HG03565 (cell line): ENCODE measurements around the gene MZF1.

Experiments used
- ATAC-seq: cut with Tn5 transposase; IDR thresholded peaks from one replicate; pipeline ENCODE4 v1.9.1; 2021; ENCODE audit warnings: mild to moderate bottlenecking, moderate library complexity; ENCODE audit not compliant: unreplicated experiment

Gene MZF1

DNA sequence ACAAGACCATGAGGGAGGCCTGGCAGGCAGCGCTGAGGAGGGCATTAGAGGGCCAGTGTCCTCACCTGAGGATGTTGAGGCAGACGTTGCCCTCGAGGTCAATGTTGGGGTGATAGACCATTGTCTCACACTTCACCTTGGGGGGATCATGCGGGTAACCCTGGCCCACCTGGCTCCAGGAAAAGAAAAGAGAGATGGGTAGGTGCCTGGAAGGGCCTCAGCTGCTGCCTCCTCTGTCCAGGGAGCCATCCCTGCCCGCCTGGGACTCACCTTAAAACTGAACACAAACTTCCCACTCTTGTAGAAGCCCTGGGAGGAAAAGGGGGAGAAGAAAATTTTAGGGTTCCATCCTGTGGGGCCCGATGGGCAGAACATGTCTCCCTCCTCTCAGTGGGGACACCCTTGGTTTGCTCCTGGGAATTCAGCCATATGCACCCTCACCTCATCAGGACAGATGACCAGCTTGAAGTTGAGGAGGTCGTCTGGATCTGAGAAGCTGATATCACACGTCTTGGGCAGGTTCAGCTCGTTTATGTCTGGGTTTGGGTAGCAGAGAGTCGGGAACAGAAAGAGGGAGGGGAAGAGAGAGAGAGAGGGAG lies 16.4 kb downstream of the MZF1 start:
- ATAC-seq: no peak

DNA sequence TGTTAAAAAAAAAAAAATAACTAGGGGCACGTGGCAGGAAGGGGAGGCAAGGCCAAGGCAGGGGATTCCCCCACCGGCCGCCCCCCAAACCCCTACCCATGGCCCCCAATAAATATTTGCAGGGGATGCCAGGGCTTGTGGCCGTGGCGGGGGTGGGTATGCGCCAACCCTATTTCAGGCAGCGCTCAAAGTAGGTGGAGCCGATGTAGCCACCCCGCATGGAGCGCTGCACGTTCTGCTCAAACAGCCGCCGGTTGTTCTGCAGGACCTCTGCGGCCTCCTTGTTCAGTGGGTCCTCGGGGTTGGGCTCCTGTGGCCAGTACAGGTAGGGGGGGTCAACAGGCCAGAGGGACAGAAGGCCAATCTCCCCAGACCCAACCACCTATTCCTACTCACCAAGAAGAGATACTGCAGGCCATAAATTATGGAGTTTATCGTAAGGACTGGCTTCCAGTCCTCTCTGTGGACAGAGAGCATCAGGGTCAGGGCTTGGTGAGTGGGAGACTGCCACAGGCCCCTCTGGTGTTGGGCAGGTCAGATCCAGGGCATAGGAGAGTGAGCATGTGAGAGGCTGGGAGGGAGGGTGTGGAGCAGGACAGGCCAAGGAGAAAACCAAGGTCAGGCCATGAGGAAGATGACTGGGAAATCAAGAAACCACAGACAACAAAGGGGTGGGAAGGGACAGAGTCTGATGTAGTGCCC lies 17.1 kb downstream of the MZF1 start:
- no peak for ATAC-seq

DNA sequence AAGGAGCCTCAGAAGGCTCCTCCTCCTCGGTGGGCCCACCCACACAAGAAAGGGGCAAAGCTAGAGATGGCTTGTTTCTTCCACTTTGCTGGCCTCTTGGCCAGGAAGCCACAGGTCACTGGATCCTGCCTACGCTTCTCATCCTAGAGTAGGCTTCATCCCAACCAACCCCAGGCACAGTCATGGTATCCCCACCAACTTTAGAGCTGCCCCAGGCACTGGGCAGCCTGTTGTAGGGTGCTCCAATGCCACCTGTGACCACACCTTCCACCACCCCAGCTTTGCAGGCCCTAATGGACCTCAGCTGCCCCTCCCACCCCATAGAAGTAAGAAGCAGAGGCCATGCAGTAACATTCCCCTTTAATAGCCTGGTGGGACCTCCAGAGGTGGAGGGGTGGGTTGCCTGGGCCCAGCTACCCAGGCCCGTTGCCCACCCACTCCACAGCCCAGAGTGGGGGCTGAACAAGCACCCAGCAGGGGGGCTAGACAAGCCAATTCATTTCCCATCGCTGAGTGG lies 17.7 kb downstream of the MZF1 start:
- no peak for ATAC-seq

DNA sequence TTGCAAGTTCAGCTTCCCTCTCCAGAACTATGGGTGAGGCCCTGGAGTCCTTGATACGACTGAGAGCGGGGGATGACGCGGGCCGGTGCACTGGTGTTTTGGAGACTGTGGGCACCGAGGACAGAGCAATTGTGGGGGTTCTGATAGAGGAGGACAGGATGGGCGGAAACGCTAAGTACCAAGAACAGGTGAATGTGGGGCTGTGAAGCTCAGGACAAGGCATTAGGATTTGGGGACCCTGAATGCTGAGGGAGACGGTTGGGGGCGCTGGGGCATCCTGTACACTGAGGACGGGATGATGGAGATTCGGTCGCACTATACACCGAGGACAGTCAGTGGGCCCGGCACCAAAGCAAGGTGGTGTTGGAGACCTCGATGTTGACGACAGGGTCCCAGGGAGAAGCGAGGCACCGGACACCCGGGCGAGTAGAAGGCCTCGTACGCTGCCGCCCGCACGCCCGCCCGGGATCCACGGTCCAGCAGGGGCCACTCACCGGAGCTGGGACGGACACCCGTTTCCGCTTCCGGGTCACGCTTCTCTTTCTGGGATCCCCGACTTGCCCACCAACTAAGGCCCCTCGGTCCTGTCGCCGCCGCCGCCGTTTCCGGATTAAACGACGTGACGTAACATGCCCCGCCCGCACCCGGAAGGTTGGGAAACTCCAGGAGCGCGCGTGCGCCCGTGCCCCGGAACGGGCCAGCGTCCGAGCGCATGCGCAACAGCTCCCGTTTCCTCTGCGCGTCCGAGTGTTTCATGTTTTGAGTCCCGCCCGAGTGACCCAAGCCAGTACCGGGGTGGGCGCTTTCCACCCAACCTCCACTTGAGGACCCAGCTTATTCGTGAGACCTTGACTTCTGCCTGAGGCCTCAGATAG lies 18.4 kb downstream of the MZF1 start, which contains the start of gene CHMP2A:
Gene CHMP2A (minus strand): TSS at position 612 of the 875 bp plus-strand sequence. CDS start 893 bp downstream, outside the sequence.
- no peak for ATAC-seq

DNA sequence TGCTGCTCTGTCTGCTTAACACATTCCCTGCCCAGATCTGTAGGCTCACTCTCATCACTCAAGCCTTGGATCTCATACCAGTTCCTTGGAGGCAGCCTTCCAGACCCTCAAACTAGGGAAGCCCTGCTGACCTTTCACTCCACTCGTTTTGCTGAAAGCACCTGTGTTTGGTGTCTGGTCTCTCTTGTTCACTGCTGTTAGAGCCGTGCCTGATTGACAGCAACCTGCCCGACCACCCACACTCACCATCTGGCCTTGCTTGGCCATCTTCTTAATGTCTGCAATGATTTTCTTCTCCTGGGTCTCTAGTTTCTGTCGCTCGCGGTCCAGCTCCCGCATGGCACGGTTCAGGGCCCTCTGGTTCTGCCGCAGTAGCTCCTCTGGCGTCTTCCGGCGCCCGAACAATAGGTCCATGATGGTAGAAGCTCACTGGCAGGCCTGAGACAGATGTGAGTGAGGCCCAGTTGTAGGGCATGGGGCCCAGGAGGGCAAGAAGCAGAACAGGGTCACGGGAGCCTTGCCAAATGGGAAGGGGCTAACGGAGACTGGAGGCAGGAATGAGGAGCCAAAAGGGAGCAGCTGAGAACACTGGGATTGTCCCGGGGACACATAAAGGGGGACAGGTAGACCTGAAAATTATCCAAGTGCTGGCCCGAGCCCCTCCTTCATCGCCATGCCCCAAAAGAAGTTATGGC lies 19.2 kb downstream of the MZF1 start:
- ATAC-seq: no peak

DNA sequence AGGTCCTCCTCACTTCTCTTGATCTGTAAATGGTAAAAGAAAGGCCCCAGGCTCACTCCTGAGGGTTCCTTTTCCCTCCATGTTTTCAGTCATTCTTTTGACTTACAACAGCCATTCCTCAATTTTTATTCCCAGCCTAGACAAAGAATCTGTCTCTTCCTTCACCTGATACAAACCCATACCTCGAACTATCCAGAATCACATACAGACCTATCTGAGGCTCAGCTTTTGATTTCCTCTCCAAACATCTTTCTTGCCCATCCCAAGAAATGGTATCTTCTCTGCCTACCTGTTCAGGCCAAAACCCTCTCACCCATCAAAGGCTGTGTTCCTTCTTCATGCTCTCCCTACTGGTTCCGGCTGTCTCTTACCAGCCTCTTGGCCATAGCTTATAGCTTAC lies 20.5 kb downstream of the MZF1 start:
- no peak for ATAC-seq

DNA sequence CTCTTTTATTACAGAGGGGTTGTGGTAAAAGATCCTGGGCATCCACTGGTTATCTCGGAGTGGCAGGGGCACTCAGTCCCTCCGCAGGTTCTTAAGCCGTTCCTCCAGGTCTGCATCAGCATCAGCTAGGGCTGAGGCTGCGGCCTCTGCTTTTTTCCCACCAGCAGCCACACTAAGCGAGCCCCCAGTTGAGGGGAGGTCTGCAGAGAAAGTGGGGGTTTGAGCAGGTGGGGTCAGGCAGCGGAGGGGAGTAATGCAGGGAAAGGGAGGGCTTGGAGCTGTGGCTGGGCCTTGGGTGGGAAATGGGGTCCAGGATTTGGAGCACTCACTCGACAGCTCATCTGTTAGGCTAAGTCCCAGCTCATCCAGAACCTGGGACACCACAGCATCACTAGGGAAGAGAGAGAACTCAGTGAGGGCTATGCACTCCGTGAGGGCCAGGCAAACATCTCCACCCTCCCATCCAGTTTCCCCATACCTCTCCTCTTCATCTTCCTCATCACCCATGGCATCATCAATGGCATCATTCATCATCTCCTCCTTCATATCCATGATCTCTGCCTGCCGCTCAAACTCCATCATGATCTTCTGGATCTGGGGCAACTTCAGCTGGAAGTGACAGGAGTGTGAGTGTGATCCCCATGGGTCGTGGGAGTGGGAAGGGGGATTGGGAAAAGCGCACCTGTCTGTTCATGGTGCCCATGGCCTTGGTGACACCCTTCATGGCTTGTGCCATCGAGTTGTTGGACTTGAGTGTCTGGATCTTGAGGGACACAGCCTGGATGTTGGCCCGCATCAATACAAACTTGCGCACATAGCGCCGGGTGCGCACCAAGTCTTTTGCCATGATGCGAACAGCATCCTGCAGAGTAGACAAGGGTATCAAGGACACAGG lies 21.3 kb downstream of the MZF1 start:
- no peak for ATAC-seq

DNA sequence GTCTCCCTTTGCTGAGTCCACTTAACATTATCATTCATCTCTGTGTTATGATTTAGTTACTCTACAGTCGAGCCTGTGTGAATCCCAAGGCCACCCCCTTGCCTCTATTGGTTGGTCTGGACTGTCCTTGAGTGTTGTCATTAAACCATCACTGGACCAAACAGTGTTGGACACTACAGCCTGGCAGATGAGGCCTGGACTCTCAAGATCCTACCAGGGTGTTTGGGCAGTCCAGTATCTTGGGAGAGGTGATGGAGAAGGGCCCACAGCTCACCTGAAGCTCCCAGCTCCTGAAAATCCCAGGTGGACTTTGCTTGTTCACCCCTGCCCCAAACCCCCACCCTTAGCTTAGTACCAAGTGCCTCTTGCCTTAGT lies 22.0 kb downstream of the MZF1 start:
- no peak for ATAC-seq

DNA sequence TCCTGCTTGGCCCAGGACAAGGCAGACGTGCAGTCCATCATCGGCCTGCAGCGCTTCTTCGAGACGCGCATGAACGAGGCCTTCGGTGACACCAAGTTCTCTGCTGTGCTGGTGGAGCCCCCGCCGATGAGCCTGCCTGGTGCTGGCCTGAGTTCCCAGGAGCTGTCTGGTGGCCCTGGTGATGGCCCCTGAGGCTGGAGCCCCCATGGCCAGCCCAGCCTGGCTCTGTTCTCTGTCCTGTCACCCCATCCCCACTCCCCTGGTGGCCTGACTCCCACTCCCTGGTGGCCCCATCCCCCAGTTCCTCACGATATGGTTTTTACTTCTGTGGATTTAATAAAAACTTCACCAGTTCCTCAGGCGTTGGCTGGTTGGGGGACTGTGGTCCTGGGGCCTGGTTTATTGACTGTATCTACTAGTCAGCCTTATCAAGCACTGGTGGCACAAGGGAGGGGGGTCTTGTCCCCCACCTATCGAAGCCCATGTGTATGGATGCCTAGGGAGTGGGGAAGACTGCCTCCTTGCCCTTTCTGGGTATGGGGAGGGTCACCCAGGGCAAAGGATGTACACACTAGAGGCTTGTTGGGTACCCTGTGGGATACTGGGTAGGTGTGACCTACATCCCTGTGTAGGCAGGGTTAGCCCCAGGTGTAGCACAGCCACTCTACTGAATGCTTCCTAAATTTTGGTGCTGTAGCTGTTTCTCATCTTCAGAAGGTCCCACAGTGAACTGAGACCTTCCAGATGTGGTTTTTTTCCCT lies 22.6 kb downstream of the MZF1 start:
- no peak for ATAC-seq

DNA sequence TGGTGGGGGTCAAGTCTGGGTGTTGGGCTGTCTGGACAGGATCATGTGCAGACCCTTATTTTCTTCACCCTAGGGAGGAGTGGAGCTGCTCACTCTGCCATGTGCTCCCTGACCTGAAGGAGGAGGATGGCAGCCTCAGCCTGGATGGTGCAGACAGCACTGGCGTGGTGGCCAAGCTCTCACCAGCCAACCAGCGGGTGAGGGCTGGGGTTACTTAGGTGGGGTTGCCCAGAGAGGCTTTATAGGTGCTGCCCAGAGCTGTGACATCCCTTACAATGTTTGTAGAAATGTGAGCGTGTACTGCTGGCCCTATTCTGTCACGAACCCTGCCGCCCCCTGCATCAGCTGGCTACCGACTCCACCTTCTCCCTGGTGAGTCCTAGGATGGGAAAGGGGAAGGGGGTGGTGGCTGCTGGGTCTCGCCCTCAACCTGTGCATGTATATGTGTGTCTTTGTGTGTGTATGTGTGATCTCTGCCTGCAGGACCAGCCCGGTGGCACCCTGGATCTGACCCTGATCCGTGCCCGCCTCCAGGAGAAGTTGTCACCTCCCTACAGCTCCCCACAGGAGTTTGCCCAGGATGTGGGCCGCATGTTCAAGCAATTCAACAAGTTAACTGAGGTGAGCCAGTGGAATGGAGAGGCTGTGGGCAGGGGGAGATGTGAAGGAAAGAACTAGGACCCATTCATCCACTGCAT lies 23.3 kb downstream of the MZF1 start:
- ATAC-seq: no peak

DNA sequence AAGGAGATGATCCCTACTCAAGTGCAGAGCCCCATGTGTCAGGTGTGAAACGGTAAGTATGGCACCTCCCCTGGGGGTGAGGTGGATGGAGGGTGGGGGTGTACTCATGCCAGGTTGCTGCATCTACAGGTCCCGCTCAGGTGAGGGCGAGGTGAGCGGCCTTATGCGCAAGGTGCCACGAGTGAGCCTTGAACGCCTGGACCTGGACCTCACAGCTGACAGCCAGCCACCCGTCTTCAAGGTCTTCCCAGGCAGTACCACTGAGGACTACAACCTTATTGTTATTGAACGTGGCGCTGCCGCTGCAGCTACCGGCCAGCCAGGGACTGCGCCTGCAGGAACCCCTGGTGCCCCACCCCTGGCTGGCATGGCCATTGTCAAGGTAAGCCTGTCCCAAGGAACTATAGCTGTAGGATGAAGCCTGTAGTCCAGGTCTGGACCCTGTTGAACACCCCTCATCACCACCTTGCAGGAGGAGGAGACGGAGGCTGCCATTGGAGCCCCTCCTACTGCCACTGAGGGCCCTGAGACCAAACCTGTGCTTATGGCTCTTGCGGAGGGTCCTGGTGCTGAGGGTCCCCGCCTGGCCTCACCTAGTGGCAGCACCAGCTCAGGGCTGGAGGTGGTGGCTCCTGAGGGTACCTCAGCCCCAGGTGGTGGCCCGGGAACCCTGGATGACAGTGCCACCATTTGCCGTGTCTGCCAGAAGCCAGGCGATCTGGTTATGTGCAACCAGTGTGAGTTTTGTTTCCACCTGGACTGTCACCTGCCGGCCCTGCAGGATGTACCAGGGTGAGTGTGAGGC lies 24.1 kb downstream of the MZF1 start:
- no peak for ATAC-seq

DNA sequence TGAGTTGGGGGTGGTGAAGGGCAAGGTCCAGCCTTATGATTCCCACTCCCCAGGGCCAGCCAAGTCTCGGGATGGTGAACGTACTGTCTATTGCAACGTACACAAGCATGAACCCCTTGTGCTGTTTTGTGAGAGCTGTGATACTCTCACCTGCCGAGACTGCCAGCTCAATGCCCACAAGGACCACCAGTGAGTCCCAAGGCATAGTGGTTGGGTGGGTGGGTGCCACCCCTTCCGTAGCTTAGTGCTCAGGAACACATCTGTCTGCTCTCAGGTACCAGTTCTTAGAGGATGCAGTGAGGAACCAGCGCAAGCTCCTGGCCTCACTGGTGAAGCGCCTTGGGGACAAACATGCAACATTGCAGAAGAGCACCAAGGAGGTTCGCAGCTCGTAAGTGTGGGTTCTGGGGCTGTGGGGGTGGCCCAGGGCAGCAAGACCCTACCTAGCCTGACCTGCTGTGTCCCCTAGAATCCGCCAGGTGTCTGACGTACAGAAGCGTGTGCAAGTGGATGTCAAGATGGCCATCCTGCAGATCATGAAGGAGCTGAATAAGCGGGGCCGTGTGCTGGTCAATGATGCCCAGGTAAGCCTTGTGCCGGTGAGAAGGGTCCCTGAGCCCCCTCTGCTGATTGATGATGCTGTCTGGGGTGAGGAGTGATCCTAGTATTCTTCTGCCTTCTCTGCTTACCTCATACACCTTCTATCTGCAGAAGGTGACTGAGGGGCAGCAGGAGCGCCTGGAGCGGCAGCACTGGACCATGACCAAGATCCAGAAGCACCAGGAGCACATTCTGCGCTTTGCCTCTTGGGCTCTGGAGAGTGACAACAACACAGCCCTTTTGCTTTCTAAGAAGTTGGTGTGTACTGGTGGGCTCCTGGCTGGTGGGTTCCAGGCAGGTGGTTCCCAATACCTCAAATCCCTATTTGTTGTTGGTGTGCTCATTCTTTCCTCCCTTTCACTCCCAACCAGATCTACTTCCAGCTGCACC lies 25.5 kb downstream of the MZF1 start:
- ATAC-seq: no peak

DNA sequence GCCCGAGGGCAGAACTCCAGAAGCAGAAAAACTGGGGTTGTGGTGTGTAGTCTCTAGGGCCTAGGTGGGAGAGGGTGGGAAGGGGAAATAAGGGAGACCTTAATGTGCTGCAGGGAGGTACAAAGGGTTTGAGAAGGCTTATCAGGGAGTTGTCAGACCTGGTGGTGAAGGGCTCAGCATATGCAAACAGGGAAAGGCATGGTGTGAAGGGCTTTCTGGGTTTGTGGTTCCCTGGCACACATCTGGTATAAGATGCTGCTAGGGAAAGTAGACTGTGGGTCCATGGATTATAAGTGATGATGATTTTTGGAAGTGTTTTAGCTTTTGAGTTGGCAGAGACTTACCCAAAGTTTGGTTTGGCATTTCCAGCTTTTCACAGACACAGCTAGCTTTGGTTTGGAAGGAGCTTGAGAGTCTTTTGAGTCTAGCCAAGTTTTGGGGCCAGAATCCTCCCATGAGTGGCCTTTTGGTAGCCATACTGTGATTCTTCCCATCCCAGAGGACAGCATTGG lies 27.1 kb downstream of the MZF1 start:
- no peak for ATAC-seq

DNA sequence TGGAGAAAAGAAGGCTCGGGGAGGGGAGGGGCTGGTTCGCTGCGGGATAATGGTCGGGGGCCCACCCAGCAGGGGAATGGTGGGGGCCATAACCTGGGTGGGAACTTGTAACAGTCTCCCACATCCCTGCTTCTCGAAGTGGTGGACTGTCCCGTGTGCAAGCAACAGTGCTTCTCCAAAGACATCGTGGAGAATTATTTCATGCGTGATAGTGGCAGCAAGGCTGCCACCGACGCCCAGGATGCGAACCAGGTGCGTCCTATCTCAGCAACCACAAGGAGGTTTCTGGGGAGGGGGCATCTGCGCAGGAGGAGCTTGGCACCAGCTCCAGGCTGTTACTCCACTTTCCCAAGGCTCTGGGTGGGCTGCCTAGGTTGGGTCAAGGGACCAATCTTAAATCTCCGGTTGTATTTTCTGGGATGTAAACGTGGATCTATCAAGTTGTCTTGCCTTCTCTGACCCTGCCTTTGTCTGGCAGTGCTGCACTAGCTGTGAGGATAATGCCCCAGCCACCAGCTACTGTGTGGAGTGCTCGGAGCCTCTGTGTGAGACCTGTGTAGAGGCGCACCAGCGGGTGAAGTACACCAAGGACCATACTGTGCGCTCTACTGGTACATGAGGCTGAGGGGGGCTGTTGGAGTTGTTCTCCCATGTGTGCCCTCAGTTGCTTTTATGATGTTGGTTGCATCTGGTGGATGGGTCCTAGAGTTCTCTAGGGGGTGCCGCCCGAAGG lies 27.7 kb downstream of the MZF1 start:
- ATAC-seq: no peak

DNA sequence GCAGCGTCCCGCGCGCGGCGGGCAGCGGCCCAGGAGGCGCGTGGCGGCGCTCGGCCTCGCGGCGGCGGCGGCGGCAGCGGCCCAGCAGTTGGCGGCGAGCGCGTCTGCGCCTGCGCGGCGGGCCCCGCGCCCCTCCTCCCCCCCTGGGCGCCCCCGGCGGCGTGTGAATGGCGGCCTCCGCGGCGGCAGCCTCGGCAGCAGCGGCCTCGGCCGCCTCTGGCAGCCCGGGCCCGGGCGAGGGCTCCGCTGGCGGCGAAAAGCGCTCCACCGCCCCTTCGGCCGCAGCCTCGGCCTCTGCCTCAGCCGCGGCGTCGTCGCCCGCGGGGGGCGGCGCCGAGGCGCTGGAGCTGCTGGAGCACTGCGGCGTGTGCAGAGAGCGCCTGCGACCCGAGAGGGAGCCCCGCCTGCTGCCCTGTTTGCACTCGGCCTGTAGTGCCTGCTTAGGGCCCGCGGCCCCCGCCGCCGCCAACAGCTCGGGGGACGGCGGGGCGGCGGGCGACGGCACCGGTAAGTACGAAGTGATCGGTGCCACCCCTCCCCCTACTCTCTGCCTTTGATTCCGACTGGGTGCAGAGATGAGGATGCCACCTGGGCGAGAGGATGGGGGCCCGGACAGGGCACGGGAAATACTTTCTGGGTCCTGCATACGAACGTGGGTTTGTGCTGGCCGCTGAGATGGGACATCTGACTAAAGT lies 28.4 kb downstream of the MZF1 start:
- peak; percentile 37 for ATAC-seq
